T-helper 9 cell (primary cell): ENCODE measurements around the gene MNS1.
"Not testable (repeated sequence)": the region's sequence is repeated elsewhere in the genome, so short reads cannot be mapped to it uniquely, and the experiment has no call there.

Experiments
- DNase-seq: peaks from one replicate; pipeline ENCODE4 v3.0.0-alpha.2; 2020
- total RNA-seq, 2 donors: gene quantifications; one replicate each; lab custom pipeline; 2026; lab: John Stamatoyannopoulos, UW

MNS1 gene, protein sequence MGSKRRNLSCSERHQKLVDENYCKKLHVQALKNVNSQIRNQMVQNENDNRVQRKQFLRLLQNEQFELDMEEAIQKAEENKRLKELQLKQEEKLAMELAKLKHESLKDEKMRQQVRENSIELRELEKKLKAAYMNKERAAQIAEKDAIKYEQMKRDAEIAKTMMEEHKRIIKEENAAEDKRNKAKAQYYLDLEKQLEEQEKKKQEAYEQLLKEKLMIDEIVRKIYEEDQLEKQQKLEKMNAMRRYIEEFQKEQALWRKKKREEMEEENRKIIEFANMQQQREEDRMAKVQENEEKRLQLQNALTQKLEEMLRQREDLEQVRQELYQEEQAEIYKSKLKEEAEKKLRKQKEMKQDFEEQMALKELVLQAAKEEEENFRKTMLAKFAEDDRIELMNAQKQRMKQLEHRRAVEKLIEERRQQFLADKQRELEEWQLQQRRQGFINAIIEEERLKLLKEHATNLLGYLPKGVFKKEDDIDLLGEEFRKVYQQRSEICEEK
- total RNA-seq: 0 reads per million in 2 donors

DNA sequence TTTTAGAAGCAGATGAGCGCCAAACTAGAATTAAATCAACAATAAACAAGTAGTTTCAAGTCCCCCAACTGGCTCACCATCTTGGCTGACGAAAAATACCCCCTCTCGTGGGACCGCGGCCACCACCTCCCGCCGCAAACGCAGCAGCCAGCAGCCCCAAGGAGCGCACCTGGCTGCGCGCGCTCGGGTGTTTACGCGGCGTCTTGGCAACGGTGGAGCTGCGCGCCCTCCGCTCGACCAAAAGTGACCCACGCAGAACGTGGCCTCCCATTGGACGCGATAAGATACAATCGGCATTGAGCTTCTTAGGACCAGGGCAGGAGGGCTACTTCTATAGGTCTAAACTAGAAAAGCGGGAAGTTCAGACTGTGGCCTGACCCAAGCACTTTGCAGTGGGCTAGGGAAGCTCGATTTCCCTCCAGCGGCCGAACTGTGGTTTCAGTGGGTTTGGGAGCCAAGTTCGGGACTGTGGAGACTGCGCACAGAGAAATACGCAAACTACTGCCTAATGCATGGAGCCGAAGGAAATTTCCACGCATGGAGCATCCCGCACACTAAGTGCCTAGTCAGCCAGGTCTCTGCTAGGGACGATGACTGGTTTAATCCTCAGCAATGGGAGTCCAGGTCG is at the start of gene MNS1:
Gene MNS1, minus strand, starts transcription at position 245 of the 628 bp plus-strand sequence. Its CDS starts 165 bp downstream, at position 80.
- DNase-seq: peak; percentile 10

DNA sequence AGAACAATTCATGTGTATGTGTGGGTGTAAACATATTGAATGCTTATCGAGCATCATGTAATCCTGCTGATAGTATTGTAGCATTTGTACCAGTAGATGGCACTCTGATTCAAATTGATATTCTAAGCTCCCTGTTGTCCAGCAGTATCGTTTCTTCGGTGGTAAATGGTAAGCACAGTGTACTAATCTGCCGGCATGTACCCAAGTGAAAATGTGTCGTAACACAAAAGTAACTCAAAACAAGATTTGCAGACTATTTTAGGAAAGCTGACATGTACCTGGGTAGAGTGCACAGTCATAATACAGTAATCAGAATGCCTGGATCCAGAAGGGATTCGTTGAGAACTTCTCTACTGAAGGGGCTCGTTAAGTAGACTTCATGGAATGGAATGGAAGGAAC is 31.7 kb upstream of the MNS1 start:
- DNase-seq: no peak

DNA sequence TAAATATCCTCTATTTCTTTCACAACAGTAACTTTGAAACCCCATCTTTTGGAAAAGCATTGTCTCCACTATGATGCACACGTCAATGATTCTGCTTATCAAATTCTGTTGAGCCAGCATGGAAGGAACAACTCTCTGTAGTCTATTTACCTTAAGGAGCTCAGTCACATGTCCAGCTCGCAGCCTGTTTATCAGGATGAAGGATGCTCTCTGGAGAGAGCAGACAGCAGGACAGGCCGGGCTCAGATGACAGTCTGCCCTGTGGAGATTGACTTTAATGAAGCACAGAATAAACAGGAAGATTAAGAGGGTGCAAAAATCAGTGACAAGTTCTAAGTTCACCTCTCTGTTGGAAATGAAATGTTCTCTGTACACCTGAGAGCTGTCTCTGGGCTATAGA is 30.6 kb upstream of the MNS1 start:
- no peak for DNase-seq

DNA sequence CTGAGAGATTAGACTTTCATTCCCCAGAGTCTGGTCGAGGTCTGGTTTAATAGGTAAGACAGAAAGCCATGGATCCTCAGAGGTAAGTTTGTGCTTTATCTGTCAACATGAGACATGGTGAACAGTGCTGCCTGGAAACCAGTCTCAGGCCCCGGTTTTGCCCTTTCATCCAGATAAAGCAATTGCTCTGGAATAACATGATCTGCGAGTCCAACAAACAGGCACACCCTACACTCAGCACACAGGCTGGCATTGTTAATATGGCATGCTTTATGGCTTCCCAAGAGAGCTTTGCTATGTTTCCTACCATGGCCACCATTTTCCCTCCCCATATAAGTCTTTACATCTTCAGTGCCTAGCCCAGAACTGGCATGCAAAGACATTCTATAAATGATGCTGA is 30.1 kb upstream of the MNS1 start:
- no peak for DNase-seq

DNA sequence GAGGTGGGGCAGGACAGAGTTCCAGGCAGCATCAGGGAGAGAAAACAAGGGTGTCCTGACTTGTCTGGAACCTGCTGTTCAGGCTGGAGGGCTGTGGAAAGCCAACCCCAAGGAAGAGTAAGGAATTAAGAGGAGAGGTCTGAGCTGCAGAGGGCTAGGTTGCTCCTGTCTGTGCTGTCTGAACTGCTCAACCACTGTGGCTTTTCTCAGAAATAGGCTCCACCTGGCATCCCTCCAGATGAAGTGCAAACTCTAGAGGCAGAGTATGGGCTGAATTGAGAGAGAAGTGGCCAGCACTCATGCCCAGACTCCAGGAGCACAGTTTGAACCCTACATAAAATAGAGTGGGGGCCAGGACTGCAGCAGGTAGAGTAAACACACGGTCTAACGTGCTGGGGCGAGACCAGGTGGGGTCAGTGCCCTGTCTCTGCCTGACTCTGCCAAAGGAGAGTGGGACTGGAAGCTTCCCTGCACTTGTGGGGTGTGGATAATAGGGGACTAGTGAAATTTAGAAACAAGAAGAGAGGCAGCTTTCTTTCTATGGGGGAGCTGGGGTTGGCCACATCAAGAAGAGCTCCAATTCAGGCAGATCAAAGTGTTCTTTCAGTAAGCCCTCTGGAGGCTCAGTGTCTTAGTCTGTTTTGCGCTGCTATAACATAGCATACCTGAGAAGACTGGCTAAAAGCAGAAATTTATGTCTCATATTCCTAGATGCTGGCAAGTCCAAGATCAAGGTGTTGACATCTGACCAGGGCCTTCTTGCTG is 28.0 kb upstream of the MNS1 start:
- no peak for DNase-seq

DNA sequence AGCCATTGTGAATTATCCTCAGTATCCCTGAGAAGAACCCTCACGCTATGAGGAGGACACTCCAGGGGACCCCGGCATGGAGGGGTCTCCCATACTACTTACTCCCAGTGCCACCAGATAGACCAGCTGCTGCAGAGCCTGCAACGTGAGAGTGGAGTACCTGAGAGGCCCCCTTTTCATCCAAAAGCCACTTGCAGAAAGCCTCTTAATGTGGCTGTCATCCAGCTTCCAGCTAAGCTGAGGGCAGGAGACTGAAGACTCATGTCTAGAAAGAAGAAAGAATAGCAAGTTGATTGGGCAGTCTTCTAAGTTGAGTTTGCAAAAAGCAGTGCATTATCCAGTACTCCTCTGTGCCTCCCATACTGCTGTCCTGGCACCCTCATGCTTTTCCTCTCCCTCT is 27.3 kb upstream of the MNS1 start:
- DNase-seq: no peak

DNA sequence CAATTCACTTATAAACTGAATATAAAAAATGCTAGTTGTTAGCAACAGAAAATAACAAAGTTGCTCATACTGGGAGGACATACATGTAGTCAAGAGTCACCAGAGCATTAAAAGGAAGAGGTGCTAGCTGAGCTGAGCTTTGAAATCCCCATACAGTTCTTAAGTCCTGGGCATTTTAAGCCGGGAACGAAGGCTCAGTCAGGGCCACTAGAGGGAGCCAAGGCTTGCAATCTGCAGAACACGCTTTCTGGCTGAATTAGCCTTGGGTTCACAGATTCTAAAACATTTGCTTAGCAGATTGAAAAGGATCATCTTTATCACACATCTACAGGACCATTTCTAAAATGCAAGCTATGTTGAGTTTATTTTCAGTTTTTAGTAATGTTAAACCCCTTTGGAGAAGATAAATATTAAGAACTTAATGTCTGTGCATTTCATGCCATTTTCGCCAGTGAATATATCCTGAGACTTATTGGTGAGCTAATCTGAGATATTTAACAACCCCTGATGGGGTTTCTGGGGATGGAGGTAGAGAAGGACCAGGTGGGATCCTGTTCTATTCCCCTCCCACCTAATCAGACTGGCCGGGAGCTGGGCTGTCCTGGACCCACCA is 26.3 kb upstream of the MNS1 start:
- DNase-seq: peak; percentile 27

DNA sequence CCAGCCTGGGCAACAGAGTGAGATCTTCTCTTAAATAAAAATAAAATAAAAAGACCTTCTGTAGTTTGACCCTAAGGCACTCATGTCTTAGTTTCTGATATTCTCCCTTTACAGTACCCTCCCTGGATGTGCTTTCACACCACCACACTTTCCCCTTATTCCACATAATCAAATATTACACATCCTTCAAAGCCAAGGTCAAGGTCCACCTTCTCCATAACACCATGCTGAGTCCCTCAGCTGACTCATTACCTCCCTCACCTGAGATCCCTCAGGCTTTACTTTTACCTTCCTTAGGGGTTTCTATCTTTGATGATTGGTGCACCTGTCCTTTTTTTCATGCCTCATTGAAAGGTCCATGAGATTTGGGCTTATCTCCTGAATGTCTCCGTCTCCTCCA is 25.5 kb upstream of the MNS1 start:
- DNase-seq: no peak

DNA sequence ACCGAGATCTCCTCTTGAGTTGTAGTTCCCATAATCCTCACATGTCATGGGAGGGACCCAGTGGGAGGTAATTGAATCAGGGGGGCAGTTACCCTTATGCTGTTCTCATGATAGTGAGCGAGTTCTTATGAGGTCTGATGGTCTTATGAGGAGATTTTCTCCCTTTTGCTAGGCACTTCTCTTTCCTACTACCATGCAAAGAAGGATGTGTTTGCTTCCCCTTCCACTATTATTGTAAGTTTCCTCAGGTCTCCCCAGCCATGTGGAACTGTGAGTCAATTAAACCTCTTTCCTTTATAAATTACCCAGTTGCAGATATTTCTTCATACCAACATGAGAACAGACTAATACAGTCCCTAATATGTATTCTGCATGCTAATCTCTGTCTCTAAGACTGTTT is 21.3 kb upstream of the MNS1 start:
- not testable (repeated sequence) for DNase-seq

DNA sequence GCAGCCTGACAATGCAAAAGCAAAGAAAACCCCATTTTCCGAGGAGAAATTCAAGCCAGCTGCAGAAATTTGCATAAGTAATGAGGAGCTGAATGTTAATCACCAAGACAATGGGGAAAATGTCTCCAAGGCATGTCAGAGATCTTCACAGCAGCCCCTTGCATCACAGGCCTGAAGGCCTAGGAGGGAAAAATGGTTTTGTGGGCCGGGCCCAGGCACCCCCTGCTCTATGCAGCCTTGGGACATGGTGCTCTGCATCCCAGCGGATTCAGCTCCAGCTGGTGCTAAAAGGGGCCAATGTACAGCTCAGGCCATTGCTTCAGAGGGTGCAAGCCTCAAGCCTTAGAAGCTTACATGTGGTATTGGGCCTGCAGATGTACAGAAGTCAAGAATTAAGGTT is 20.5 kb upstream of the MNS1 start:
- not testable (repeated sequence) for DNase-seq

DNA sequence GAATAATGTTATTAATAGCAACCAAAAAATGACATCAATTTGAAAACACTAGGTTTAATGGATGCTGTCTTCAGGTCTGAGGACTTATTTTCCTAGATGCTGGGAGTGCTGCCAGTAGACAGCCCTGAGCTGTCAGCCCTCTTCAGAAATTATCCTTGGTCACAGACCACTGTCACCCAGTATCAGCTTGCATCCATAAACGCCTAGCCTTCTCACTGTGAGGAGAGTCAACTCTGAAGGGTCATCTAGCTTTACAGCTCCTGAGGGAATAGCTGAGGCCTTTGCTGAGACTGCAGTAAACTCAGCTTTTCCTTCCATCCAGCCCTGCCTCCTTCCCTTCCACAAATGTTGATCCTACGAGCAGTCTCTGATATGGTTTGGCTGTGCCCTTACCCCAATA is 19.4 kb upstream of the MNS1 start:
- DNase-seq: no peak

DNA sequence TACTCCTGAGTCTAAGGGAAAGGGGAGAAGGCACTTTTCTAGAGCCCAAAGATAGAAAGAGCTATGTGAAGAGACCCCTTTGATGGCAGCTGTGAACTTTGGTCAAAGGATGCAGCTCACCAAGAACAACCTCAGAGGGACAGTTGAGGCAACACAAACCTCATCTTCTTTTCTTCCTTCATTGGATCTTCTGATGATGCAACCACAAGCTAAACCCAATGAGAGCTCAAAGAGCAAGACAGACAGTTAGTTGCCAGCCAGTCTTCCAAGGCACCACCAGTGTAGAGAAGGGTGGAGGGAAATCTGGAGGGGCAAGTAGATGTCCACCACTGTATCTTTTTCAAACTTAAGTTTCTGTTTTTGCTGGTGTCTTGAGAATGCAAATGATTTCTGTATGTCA is 10.4 kb upstream of the MNS1 start:
- DNase-seq: no peak

DNA sequence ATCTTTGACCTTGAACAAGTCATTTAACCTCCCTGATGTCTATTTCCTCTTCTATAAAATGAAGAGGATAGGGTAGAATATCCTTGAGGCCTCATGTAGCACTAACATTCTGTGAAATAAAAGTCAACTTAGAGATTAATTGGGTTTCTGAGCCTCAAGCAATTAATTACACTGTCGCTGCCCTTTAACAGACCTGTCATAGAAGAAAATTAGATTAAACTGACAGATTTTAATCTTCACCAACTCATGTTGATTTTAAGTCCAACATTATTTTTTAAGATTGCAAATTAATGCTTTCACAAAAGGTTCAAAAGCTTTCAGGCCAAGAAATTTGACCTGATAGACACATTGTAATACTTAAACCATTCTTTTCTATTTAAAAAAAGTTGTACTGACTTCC is 8.1 kb upstream of the MNS1 start:
- DNase-seq: no peak

DNA sequence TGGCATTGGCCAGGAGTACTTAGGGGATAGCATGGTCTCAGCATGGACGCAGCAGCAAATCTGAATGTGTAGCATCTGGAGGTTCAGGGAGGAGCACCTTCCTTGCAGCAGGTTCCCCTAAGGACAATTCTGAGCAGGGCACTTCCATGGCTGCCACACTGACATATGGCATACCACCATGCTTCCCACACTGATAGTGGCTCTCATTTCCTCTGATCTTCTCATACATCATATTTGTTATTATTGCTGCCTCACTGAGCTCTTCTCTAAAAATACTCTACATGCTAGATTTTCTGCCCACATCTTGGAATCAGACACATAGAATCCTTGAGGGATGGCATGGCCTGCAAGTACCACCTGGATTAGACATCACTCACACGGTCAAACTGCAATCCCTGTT is 7.3 kb upstream of the MNS1 start:
- no peak for DNase-seq

DNA sequence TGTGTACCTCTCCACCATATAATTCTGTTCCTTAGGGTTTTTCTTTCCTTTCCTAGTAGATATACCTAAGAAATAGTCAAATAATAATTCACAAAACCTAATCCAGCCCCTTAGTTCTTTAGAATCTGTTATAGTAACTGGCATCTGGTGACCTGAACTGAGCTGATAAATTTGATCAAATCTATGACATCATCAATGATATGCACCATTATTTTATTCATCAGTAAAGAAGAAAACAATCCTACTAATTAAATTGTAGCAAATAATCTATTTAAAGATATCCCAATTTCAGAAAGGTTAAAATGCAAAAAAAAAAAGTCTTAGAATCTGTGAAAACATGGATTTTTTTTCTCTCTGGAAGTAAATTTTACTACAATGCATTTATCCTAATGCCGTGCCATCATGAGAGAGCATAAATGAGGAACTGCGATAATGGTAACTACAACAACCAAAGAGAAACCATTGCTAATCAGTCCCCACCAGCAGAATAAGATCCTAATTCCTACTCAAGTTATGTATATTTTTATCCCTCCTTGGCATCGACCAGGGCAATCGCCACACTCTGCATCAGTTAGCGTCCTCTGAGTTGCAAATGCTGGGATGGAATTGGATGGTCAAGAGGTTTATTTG is 6.6 kb upstream of the MNS1 start:
- DNase-seq: no peak

DNA sequence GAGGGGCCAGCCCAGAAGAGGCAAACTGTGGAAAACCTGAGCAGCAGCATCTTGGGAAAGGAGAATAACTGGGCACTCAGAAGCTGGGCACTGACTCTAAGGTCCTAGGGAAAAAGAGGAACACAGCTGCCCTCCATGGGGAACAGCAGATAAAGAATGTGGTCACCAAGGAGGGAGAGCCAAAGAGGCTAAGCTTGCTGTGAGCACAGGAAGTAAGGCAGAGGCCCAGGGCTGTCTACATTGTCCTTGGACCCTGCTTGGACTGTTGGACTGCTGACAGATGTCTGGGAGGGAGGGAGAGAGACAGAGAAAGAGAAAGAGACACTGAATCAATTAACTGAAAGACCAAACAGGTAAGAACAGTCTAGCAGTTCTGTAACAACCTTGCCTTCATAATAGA is 4.5 kb upstream of the MNS1 start:
- no peak for DNase-seq

DNA sequence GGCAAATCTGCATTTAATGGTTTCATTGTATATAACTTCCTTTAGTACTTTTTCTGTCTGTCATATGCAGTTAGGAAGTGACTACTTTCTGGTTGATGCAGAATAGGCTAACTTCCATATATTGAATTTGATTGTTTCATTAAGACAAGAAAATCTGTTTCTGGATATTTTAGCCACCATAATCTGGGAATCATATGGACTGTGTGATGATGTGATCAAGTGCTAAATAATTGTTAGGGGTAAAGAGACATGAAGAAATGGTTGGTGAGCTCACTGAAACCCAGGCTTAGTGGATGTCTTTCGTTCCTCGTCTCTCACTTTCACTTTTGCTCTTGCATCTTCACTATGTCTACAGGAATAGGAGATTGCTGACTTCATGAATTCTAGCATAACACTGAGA is 3.5 kb upstream of the MNS1 start:
- no peak for DNase-seq

DNA sequence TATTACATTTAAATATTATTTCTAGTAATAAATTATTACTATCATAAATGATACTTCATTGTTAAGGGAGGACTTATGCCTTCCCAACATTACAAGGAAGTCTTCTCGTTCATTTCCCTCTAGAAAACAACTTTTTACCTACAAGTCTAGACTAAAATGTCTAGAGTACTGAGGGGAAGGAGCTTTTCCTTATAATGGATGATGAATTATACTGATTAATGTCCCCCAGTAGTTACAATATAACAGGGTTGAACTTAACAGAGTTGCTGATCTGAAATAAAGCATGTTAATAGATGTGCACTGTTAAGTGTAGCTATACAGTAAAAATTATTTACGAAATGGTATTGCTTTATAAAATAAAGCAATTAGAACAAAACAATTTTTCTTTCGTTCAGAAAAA is 2.7 kb upstream of the MNS1 start:
- DNase-seq: no peak

DNA sequence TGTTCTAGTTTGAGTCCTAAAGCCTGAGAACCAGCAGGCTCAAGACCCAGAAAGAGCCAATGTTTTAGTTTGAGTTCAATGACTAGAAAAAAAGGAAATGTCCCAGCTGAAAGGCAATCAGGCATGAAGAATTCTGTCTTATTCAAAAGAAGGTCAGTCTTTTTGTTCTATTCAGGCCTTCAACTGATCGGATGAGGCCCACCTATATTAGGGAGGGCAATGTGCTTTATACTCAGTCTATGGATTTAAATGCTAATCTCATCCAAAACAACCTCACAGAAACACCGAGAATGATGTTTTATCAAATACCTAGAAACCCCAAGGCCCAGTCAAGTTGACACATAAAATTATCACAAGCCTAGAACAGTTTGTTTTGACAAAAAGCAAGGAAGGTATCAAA is 4.0 kb downstream of the MNS1 start:
- DNase-seq: no peak

DNA sequence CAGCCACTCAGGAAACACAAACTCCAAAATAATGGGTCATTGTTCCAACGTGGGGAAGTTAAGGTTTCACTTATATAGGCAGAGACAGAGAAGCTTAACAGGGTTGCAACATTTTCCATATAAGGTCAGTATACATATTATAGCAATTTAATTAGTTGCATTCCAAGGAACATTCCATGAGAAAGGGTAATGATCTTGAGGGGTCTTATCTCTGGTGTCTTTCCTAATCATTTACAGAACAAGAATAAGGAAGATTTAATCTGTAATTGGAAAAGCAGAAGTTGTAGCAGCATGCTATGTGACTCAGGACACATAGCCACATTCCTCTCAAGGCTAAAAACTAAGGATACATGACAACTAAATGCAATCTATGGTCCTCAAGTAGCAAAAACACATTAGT is 4.9 kb downstream of the MNS1 start:
- no peak for DNase-seq

DNA sequence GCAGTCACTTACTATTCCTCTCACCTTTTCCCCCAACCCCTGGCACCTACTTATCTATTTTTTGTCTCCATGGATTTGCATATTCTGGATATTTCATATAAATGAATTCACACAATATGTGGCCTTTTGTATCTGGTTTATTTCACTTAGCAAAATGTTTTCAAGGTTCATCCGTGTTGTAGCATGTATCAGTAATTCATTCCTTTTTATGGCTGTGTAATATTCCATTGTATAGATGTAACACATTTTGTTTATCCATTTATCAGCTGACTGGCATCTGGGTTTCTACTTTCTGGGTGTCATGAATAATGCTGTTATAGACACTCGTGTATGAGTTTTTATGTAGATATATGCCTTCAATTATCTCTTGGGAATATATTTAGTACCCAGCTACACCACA is 5.8 kb downstream of the MNS1 start:
- no peak for DNase-seq

DNA sequence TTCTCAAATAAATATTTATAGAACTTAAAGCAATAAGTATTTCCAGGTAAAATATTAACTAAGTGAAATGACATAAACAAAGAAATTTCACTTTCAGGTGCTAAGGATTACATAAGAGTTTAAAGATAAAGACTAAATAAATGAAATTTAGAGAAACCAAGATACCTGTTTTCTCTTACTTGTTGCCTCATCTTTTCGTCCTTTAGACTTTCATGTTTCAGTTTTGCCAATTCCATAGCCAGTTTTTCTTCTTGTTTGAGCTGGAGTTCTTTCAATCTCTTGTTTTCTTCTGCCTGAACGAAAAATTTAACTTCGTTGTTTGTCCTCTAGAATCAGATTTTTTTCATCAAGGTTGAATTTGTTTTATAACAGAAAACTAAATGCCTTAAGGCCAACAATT is 8.7 kb downstream of the MNS1 start:
- no peak for DNase-seq

DNA sequence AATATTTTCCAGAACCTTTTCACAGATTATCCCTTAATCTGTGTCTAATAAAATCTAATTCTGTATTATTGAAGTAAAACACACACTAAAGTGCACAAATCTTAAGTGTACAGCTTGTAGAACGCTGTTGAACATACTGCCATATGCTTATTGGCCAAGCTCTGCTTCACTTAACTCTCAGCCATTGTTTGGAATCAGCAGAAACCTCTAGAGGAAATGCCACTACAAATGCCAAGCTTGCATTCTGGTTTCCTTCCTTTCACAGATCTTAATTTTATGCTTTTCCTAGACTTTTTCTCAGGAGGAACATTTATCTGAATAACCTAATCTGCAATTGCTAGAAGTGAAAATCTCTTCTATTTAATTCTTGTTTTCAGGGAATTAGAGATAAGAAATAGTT is 10.1 kb downstream of the MNS1 start:
- no peak for DNase-seq
